Stomach (tissue), 9 donors: ENCODE measurements around the gene PTPRE. TPM values are rescaled to one million over a fixed set of nuclear protein-coding genes. Genes with fewer than 3 reads are reported as not detected.

ENCODE experiments used
- DNase-seq, 2 donors: peaks; one replicate each; pipeline versions ENCODE4 v3.0.0 to v3.0.0-alpha.2; 2013 to 2019
- H3K27ac ChIP-seq, 5 donors: fragments of 200-600 bp in 4 of 5; sonication (generic) in 4 of 5; one replicate each; pipeline ENCODE4 v1.5.1; 2013 to 2019; ENCODE audit warnings: mild to moderate bottlenecking in 1 of 5, moderate library complexity in 1 of 5
- H3K27me3 ChIP-seq, 3 donors: fragments of 200-600 bp; sonication (generic); one replicate each; pipeline ENCODE4 v1.5.1; 2017 to 2019; ENCODE audit warnings: mixed run types in 1 of 3
- H3K36me3 ChIP-seq, 4 donors: fragments of 200-600 bp; sonication (generic); 1 replicate in 3 of 4; 2 replicates in 1 of 4; pipeline ENCODE4 v1.5.1; 2016 to 2019
- H3K4me1 ChIP-seq, 4 donors: fragments of 200-600 bp; sonication (generic); one replicate each; pipeline ENCODE4 v1.5.1; 2016 to 2019
- H3K4me3 ChIP-seq, 4 donors: fragments of 200-600 bp; sonication (generic) in 3 of 4; one replicate each; pipeline ENCODE4 v1.5.1; 2016 to 2019; ENCODE audit warnings: mild to moderate bottlenecking in 1 of 4
- H3K9me3 ChIP-seq, 4 donors: fragments of 200-600 bp; sonication (generic); one replicate each; pipeline ENCODE4 v1.5.1; 2016 to 2019
- EP300 ChIP-seq: sonication (generic); formaldehyde crosslinking; IDR thresholded peaks from one replicate; pipeline ENCODE4 v1.6.1; 2017; ENCODE audit warnings: antibody characterized with exemption
- POLR2A ChIP-seq, 4 donors: fragments of 450-650 bp; IDR thresholded peaks; one replicate each; pipeline ENCODE4 v1.6.1; 2016; ENCODE audit warnings: antibody characterized with exemption in 4 of 4, control low read depth in 2 of 4, mild to moderate bottlenecking in 1 of 4, moderate library complexity in 1 of 4
- POLR2AphosphoS5 ChIP-seq, 3 donors: sonication (generic); formaldehyde crosslinking; IDR thresholded peaks; one replicate each; pipeline ENCODE4 v1.6.1; 2016; ENCODE audit warnings: antibody characterized with exemption in 3 of 3
- WGBS, 5 donors: extraction: QIAGEN DNeasy Blood & Tissue Kit in 3 of 5; methylation state at CpG; one replicate each; pipeline versions ENCODE4 v1.1.5 to v1.1.7; 2013 to 2018; 5-methylcytosine and 5-hydroxymethylcytosine counted together
- intact Hi-C: fragments of 100-400 bp; cut with DNase I; formaldehyde crosslinking; loops from one replicate; pipeline ENCODE4 v1.15.1; 2023; ENCODE audit warnings: low total_unique reads
- polyA plus RNA-seq, 3 donors: library from polyadenylated mRNA; stranded (reverse); fragments of 200-250 nt; gene quantifications; one replicate each; pipeline ENCODE4 v1.2.3, GENCODE V29; 2013
- total RNA-seq, 5 donors: library from RNA; depleted of rRNA; stranded (reverse); fragments of >200 nt; gene quantifications; one replicate each; pipeline versions ENCODE4 v1.1.0 to v1.2.3, GENCODE V29; 2014 to 2016
- TF ChIP-seq, protein P1 (sequence below), 7 experiments: fragments of 450-650 bp in 4 of 7; fragments of 200-600 bp in 3 of 7; sonication (generic) in 3 of 7; IDR thresholded peaks; one replicate each; pipeline ENCODE4 v1.5.1; 2016 to 2019; ENCODE audit warnings: antibody characterized with exemption in 7 of 7, control low read depth in 2 of 7, mild to moderate bottlenecking in 1 of 7
- donor health status: healthy with polysubstance abuse.
- donor health status: Bipolar disorder and iron deficiency.
- donor health status: healthy.

The PTPRE gene
- total and polyA plus RNA-seq, 8 donors = 4.0 to 26.4 (median 8.9) TPM

DNA sequence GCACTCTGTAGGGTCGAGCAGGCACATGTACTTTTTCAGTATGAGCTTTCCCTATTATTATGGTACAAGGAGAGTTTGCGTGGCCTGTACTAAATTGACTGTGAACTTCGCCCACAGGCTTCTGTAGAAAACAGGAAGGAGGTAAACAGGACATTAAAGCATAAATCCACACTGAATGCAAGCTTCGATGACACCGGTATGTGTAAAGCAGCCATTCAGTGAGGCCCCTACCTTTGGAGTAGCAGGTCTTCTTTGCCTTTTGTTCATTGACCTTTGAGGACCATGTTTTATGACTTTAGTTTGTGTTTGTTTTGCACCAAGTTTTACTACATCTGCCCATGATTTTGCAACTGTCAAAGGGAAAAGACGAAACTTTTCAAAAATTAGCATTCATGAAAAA is 204.8 kb downstream of the PTPRE start:
- Histone ChIP-seq H3K27me3 (no peaks in the 10 kb centered on the region), H3K27ac (no peak overlapping the region), H3K4me1 (no peaks in the 10 kb centered on the region), H3K4me3 (no peak overlapping the region), H3K36me3 (peaks cover 0 to 19% (median 0%) of the 10 kb centered on the region in 4 donors), H3K9me3 (no peaks in the 10 kb centered on the region)
- no peak for DNase-seq
- intact Hi-C loops = no loop called here
- 94 to 97% (median 97%) methylated on average over 6 of the region's 6 CpGs for WGBS, 5 donors
- no peak for TF ChIP-seq EP300
- TF ChIP-seq, protein P1, sequence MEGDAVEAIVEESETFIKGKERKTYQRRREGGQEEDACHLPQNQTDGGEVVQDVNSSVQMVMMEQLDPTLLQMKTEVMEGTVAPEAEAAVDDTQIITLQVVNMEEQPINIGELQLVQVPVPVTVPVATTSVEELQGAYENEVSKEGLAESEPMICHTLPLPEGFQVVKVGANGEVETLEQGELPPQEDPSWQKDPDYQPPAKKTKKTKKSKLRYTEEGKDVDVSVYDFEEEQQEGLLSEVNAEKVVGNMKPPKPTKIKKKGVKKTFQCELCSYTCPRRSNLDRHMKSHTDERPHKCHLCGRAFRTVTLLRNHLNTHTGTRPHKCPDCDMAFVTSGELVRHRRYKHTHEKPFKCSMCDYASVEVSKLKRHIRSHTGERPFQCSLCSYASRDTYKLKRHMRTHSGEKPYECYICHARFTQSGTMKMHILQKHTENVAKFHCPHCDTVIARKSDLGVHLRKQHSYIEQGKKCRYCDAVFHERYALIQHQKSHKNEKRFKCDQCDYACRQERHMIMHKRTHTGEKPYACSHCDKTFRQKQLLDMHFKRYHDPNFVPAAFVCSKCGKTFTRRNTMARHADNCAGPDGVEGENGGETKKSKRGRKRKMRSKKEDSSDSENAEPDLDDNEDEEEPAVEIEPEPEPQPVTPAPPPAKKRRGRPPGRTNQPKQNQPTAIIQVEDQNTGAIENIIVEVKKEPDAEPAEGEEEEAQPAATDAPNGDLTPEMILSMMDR (IDR thresholded peaks at IDR 0.05) = no peak
- no peak for TF ChIP-seq POLR2A (IDR thresholded peaks at IDR 0.05)
- TF ChIP-seq POLR2AphosphoS5 (IDR thresholded peaks at IDR 0.05) = no peak

DNA sequence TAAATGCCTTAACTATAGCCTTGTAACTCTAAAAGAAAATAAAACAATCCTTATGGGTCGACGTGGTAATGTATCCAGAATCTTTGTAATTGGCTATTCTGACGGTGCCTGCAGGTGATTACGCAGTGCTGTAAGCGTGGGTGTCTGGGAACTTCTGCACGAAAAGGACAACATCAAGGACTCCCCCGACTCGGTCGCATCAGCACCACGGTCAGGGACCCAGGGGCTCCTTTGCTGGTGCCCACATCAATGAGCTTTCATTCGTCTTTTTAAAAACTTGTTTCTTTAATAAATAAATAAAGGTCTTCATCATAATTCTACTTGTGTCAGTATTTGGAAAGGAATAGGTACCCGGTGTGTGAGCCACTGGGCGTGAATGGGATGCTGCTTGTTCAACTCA is 206.1 kb downstream of the PTPRE start:
- H3K27ac ChIP-seq = no peak overlapping the region
- peaks cover 0 to 4% (median 0%) of the 10 kb centered on the region in 3 donors for H3K27me3 ChIP-seq
- TF ChIP-seq, protein P1 (IDR thresholded peaks at IDR 0.05) = no peak
- TF ChIP-seq POLR2A (IDR thresholded peaks at IDR 0.05) (no peak), EP300 (no peak), POLR2AphosphoS5 (IDR thresholded peaks at IDR 0.05) (no peak)
- H3K4me3 ChIP-seq = no peak overlapping the region
- intact Hi-C loops = no loop called here
- no peak for DNase-seq
- peaks cover 0 to 12% (median 0%) of the 10 kb centered on the region in 4 donors for H3K36me3 ChIP-seq
- H3K4me1 ChIP-seq = no peaks in the 10 kb centered on the region
- 94 to 97% (median 95%) methylated on average over 13 of the region's 13 CpGs for WGBS, 5 donors
- no peaks in the 10 kb centered on the region for H3K9me3 ChIP-seq

DNA sequence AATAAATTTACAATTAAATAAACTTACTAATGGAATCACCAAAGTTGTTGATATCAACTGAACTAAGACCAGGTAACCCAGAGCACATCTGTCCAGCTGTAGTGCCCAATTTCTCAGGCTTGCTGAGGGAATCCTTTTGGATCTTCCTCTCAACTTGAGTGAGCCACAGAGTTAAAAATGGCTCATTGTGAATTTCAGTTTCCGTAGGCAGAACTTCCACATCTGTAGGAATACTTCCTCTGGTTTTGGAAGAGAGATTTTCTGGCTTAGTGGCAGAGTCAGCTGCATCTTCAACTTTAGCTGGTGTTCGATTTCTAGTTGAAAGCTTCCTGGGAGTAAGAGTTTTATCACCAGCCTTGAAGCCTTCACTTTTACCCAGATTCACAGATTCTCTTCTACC is 208.0 kb downstream of the PTPRE start:
- H3K27me3 ChIP-seq = peaks cover 0 to 5% (median 0%) of the 10 kb centered on the region in 3 donors
- DNase-seq = no peak
- TF ChIP-seq, protein P1 (IDR thresholded peaks at IDR 0.05) = no peak
- TF ChIP-seq POLR2A (IDR thresholded peaks at IDR 0.05) (no peak), EP300 (no peak), POLR2AphosphoS5 (IDR thresholded peaks at IDR 0.05) (no peak)
- no peak overlapping the region for H3K27ac ChIP-seq
- no peaks in the 10 kb centered on the region for H3K9me3 ChIP-seq
- H3K36me3 ChIP-seq = peaks cover 0 to 5% (median 0%) of the 10 kb centered on the region in 4 donors
- H3K4me1 ChIP-seq = no peaks in the 10 kb centered on the region
- H3K4me3 ChIP-seq = no peak overlapping the region
- intact Hi-C loops = no loop called here
- WGBS, 5 donors = 83 to 95% (median 93%) methylated on average over 2 of the region's 2 CpGs

DNA sequence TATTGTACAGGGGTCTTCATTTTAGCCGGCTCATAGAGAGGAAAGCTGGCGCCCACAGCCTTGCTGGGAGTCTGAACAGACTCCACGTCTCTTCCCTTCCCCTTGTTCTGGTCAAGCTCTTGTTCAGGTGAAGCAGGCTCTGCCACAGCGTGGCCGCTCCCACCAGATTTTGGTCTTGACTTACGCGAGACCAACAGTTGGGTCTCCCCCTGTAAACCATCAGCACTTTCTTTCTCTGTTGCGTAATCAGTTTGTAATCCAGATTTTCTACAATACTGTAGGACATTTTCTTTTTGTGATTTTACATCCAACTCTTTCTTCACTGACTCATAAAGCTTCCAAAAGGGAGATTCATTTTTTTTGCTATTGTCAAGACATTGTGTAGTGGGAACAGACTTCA is 208.5 kb downstream of the PTPRE start:
- DNase-seq = no peak
- H3K27ac ChIP-seq = no peak overlapping the region
- TF ChIP-seq POLR2AphosphoS5 (IDR thresholded peaks at IDR 0.05) (no peak), EP300 (no peak), POLR2A (IDR thresholded peaks at IDR 0.05) (no peak)
- TF ChIP-seq, protein P1 (IDR thresholded peaks at IDR 0.05) = no peak
- H3K27me3 ChIP-seq = peaks cover 0 to 5% (median 0%) of the 10 kb centered on the region in 3 donors
- 96 to 100% (median 98%) methylated on average over 8 of the region's 8 CpGs for WGBS, 5 donors
- no peak overlapping the region for H3K4me3 ChIP-seq
- intact Hi-C loops = no loop called here
- H3K9me3 ChIP-seq = no peaks in the 10 kb centered on the region
- no peaks in the 10 kb centered on the region for H3K4me1 ChIP-seq
- peaks cover 0 to 5% (median 0%) of the 10 kb centered on the region in 4 donors for H3K36me3 ChIP-seq
